Gastrocnemius medialis (tissue), 4 donors: ENCODE data around the gene AKAP10.

Source experiments
- POLR2A ChIP-seq, 2 donors: fragments of 450-650 bp; IDR thresholded peaks; one replicate each; pipeline ENCODE4 v1.6.1; 2017; ENCODE audit warnings: antibody characterized with exemption in 2 of 2, mild to moderate bottlenecking in 2 of 2, moderate library complexity in 2 of 2
- TF ChIP-seq, protein P1 (sequence below), 5 experiments: fragments of 450-650 bp in 3 of 5; fragments of 200-600 bp in 2 of 5; sonication (generic) in 2 of 5; IDR thresholded peaks in 4 of 5; conservative IDR thresholded peaks in 1 of 5; 1 replicate in 4 of 5; 2 replicates in 1 of 5; pipeline ENCODE4 v1.5.1; 2016 to 2019; ENCODE audit warnings: antibody characterized with exemption in 5 of 5, mild to moderate bottlenecking in 3 of 5, moderate library complexity in 3 of 5

DNA sequence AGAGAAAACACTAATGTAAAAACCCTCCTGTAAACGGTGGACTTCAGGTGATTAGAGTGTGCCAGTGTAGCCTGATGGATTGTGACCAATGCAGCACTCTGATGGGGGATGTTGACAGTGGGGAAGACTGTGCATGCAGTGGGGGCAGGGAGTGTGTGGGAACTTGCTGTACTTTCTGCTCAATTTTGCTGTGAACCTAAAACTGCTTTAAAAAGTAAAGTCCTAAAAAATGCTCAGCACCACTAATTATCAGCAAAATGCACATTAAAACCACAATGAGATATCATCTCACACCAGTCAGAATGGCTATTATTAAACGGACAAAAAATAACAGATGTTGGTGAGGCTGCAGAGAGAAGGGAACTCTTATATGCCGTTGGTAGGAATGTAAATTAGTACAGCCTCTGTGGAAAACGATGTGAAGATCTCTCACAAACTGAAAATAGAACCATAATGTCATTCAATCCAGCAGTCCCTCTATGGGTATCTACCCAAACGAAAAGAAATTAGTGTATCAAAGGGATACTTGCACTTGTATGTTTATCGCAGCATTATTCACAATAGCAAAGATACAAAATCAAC, 100.2 kb downstream of the AKAP10 start:
- TF ChIP-seq, protein P1, sequence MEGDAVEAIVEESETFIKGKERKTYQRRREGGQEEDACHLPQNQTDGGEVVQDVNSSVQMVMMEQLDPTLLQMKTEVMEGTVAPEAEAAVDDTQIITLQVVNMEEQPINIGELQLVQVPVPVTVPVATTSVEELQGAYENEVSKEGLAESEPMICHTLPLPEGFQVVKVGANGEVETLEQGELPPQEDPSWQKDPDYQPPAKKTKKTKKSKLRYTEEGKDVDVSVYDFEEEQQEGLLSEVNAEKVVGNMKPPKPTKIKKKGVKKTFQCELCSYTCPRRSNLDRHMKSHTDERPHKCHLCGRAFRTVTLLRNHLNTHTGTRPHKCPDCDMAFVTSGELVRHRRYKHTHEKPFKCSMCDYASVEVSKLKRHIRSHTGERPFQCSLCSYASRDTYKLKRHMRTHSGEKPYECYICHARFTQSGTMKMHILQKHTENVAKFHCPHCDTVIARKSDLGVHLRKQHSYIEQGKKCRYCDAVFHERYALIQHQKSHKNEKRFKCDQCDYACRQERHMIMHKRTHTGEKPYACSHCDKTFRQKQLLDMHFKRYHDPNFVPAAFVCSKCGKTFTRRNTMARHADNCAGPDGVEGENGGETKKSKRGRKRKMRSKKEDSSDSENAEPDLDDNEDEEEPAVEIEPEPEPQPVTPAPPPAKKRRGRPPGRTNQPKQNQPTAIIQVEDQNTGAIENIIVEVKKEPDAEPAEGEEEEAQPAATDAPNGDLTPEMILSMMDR (IDR thresholded peaks at IDR 0.05 in 4 of 5, conservative IDR thresholded peaks at IDR 0.05 in 1 of 5), result no peak
- TF ChIP-seq POLR2A (IDR thresholded peaks at IDR 0.05), result no peak
